ENCODE data around the gene ACKR3. TPM values are rescaled to one million over a fixed set of nuclear protein-coding genes. Genes with fewer than 3 reads are reported as not detected.

Gene ACKR3
- polyA plus RNA-seq, 1 donor from 2014 or later = 1.7 TPM

DNA sequence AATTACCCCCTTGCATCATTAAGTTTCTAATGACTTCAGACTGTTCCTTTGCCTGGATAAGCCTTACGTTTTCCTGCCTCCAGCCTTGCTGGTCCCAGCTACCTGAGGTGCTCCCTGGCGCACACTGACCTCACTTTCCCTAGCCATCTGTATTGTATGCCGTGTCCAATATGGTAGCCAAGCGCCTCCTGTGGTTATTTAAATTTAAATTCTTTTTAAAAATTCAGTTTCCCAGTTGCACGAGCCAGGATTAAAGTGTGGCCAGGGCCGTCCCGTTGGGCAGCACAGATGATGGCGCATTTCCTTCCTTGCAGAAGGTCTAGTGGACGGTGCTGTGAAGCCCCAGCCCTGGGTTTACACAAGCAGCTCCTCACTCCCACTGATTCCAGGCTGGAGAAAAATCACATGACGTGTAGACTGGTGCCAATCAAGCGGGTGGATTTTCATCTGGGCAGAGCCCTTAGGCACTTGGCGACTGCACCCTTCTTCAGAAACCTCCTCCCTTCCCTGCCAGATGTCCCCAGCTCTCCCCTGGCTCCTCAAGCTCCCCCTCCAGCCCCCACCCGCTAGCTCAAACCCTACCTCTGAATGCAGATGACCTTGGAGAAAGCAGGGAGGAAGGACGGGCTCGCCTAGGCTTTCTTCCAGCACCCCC is 33.9 kb downstream of the ACKR3 start:
- Histone ChIP-seq H3K27ac (ENCODE audit: low read length) (no peak overlapping the region), H2AFZ (ENCODE audit: low read depth, low read length) (no peak overlapping the region), H3K9me2 (ENCODE audit: insufficient read depth, low read length) (no peaks in the 10 kb centered on the region), H3K4me2 (ENCODE audit: low read length) (no peak overlapping the region), H3F3A (ENCODE audit: insufficient read depth, low read length, poor library complexity, severe bottlenecking) (no peaks in the 10 kb centered on the region), H3K9ac (ENCODE audit: low read length) (no peak overlapping the region), H3K9me3 (ENCODE audit: low read length) (no peaks in the 10 kb centered on the region), H3K36me3 (ENCODE audit: insufficient read depth, low read length) (no peaks in the 10 kb centered on the region), H3K27me3 (ENCODE audit: insufficient read depth, low read depth, low read length) (no peaks in the 10 kb centered on the region), H4K20me1 (ENCODE audit: insufficient read depth) (no peaks in the 10 kb centered on the region), H3K4me3 (ENCODE audit: low read length) (no peak overlapping the region), H3K79me2 (replicated peaks; ENCODE audit: insufficient read depth, low read length) (no peaks in the 10 kb centered on the region)
- TF ChIP-seq, protein P1, sequence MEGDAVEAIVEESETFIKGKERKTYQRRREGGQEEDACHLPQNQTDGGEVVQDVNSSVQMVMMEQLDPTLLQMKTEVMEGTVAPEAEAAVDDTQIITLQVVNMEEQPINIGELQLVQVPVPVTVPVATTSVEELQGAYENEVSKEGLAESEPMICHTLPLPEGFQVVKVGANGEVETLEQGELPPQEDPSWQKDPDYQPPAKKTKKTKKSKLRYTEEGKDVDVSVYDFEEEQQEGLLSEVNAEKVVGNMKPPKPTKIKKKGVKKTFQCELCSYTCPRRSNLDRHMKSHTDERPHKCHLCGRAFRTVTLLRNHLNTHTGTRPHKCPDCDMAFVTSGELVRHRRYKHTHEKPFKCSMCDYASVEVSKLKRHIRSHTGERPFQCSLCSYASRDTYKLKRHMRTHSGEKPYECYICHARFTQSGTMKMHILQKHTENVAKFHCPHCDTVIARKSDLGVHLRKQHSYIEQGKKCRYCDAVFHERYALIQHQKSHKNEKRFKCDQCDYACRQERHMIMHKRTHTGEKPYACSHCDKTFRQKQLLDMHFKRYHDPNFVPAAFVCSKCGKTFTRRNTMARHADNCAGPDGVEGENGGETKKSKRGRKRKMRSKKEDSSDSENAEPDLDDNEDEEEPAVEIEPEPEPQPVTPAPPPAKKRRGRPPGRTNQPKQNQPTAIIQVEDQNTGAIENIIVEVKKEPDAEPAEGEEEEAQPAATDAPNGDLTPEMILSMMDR (IDR thresholded peaks at IDR 0.05; ENCODE audit: poor library complexity, severe bottlenecking) = no peak
- no peak for TF ChIP-seq EZH2 (IDR thresholded peaks at IDR 0.05; ENCODE audit: borderline replicate concordance, insufficient read depth, low read length, poor library complexity, severe bottlenecking)
- TF ChIP-seq POLR2AphosphoS5 (IDR thresholded peaks at IDR 0.05) = no peak
- TF ChIP-seq MXI1 (conservative IDR thresholded peaks at IDR 0.05; ENCODE audit: poor library complexity, severe bottlenecking) = no peak
- TF ChIP-seq RAD21 (conservative IDR thresholded peaks at IDR 0.05) = no peak
- no peak for TF ChIP-seq EP300 (conservative IDR thresholded peaks at IDR 0.05; ENCODE audit: poor library complexity, severe bottlenecking)
- no peak for TF ChIP-seq SMC3 (conservative IDR thresholded peaks at IDR 0.05; ENCODE audit: poor library complexity)
- TF ChIP-seq, protein P2, sequence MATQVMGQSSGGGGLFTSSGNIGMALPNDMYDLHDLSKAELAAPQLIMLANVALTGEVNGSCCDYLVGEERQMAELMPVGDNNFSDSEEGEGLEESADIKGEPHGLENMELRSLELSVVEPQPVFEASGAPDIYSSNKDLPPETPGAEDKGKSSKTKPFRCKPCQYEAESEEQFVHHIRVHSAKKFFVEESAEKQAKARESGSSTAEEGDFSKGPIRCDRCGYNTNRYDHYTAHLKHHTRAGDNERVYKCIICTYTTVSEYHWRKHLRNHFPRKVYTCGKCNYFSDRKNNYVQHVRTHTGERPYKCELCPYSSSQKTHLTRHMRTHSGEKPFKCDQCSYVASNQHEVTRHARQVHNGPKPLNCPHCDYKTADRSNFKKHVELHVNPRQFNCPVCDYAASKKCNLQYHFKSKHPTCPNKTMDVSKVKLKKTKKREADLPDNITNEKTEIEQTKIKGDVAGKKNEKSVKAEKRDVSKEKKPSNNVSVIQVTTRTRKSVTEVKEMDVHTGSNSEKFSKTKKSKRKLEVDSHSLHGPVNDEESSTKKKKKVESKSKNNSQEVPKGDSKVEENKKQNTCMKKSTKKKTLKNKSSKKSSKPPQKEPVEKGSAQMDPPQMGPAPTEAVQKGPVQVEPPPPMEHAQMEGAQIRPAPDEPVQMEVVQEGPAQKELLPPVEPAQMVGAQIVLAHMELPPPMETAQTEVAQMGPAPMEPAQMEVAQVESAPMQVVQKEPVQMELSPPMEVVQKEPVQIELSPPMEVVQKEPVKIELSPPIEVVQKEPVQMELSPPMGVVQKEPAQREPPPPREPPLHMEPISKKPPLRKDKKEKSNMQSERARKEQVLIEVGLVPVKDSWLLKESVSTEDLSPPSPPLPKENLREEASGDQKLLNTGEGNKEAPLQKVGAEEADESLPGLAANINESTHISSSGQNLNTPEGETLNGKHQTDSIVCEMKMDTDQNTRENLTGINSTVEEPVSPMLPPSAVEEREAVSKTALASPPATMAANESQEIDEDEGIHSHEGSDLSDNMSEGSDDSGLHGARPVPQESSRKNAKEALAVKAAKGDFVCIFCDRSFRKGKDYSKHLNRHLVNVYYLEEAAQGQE (IDR thresholded peaks at IDR 0.05; ENCODE audit: borderline replicate concordance) = no peak
- no peak for TF ChIP-seq TAF1 (IDR thresholded peaks at IDR 0.05; ENCODE audit: low read depth)

DNA sequence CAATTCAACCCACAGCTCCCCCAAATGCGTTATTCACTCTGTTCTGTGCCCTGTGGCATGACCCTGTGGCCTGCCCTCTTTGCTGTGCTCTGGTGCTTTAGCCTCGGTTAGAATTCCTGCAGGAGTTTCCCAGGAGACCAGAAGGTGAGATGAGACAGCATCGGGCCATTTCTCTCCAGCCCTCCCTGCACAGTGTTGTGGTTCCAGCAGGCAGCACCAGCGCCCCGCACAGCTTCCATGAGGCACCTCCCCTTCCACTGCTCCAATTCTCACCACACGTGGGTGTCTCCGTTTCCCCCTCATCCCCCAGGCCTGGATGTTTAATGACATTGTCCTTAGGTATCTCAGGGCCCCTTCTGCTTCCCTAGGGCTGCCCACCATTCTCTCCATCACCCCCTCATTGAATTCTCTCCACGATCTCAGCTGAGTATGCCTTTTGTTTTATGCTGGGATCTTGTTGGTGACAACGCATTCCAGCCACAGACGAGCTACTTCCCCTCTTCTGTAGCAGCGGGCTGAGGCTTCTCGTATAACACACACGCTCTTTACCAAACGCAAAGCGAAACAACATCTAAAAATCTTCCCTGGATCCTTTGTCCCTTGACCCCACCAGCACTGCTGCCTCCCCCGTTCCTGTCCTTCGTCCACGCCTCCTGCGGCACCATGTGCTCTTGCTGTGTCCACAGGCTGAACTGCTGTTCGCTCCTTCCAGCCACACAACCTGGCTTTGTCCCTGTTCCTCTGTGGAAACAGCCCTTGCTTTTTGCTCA is 35.1 kb downstream of the ACKR3 start:
- no peak overlapping the region for H2AFZ ChIP-seq (ENCODE audit: low read depth, low read length)

More for the DNA sequence above, 35.1 kb downstream of the ACKR3 start:
- TF ChIP-seq, protein P1 (IDR thresholded peaks at IDR 0.05; ENCODE audit: poor library complexity, severe bottlenecking) = no peak
- TF ChIP-seq POLR2AphosphoS5 (IDR thresholded peaks at IDR 0.05) = no peak
- TF ChIP-seq MXI1 (conservative IDR thresholded peaks at IDR 0.05; ENCODE audit: poor library complexity, severe bottlenecking) = no peak
- TF ChIP-seq EZH2 (IDR thresholded peaks at IDR 0.05; ENCODE audit: borderline replicate concordance, insufficient read depth, low read length, poor library complexity, severe bottlenecking) = no peak
- TF ChIP-seq, protein P2 (IDR thresholded peaks at IDR 0.05; ENCODE audit: borderline replicate concordance) = no peak
- Histone ChIP-seq H3K27me3 (ENCODE audit: insufficient read depth, low read depth, low read length) (no peaks in the 10 kb centered on the region), H3K4me3 (ENCODE audit: low read length) (no peak overlapping the region), H3K9ac (ENCODE audit: low read length) (no peak overlapping the region), H3K4me2 (ENCODE audit: low read length) (no peak overlapping the region), H3K9me3 (ENCODE audit: low read length) (no peaks in the 10 kb centered on the region), H3K27ac (ENCODE audit: low read length) (no peak overlapping the region), H3F3A (ENCODE audit: insufficient read depth, low read length, poor library complexity, severe bottlenecking) (no peaks in the 10 kb centered on the region), H3K9me2 (ENCODE audit: insufficient read depth, low read length) (no peaks in the 10 kb centered on the region), H3K36me3 (ENCODE audit: insufficient read depth, low read length) (no peaks in the 10 kb centered on the region), H3K79me2 (replicated peaks; ENCODE audit: insufficient read depth, low read length) (no peaks in the 10 kb centered on the region), H4K20me1 (ENCODE audit: insufficient read depth) (no peaks in the 10 kb centered on the region)
